H1 (cell line): Measurements from ENCODE around the gene SPTBN4. TPM values are rescaled to one million over a fixed set of nuclear protein-coding genes. Genes with fewer than 3 reads are reported as not detected.

ENCODE experiments used
- CTCF ChIA-PET: fragments of 300-600 bp; sonication (Branson Sonifier 250); formaldehyde crosslinking; loops from one replicate; lab custom pipeline; 2021; ENCODE audit not compliant: partially characterized antibody; lab: Charles Lee
- POLR2A ChIA-PET: fragments of 300-600 bp; sonication (Branson Sonifier 250); formaldehyde crosslinking; loops from one replicate; lab custom pipeline; 2021; ENCODE audit warnings: inconsistent platforms; ENCODE audit not compliant: partially characterized antibody; lab: Charles Lee
- DNase-seq, 2 experiments: peaks; one replicate each; pipeline versions ENCODE4 v3.0.0 to v3.0.0-alpha.2; 2010 to 2022; ENCODE audit warnings: low spot score in 2 of 2, low read depth in 1 of 2, mixed read lengths in 1 of 2
- FAIRE-seq: peaks from 2 replicates; lab custom pipeline; 2011; peaks lifted over from hg19 to GRCh38; lab: Jason Lieb, UNC
- H2AFZ ChIP-seq: 2 replicates; pipeline ENCODE4 v1.8.1; 2012; ENCODE audit warnings: low read length, inconsistent platforms
- H2AK5ac ChIP-seq: 2 replicates; pipeline ENCODE4 v1.6.1; 2013; ENCODE audit warnings: low read depth, low read length
- H2BK120ac ChIP-seq: replicated peaks from 2 replicates; pipeline ENCODE3; 2013; ENCODE audit warnings: low read depth, low read length, inconsistent platforms
- H2BK12ac ChIP-seq: 2 replicates; pipeline ENCODE4 v1.6.1; 2013; ENCODE audit warnings: low read depth, low read length
- H2BK15ac ChIP-seq: 2 replicates; pipeline ENCODE4 v1.6.1; 2013; ENCODE audit warnings: low read length
- H2BK20ac ChIP-seq: 2 replicates; pipeline ENCODE4 v1.6.1; 2013; ENCODE audit warnings: low read length
- H2BK5ac ChIP-seq: 2 replicates; pipeline ENCODE4 v1.6.1; 2013; ENCODE audit warnings: low read depth, low read length
- H3K14ac ChIP-seq: 2 replicates; pipeline ENCODE4 v1.6.1; 2013; ENCODE audit warnings: inconsistent platforms; ENCODE audit not compliant: insufficient read length
- H3K18ac ChIP-seq: 2 replicates; pipeline ENCODE4 v1.6.1; 2013; ENCODE audit warnings: low read length; ENCODE audit errors: extremely low read depth
- H3K23ac ChIP-seq: 2 replicates; pipeline ENCODE4 v1.6.1; 2013; ENCODE audit warnings: inconsistent platforms; ENCODE audit not compliant: insufficient read length
- H3K23me2 ChIP-seq: 2 replicates; pipeline ENCODE4 v1.6.1; 2013; ENCODE audit warnings: low read depth, low read length
- H3K27ac ChIP-seq: 2 replicates; pipeline ENCODE4 v1.6.1; 2011; ENCODE audit warnings: low read depth, low read length, inconsistent platforms
- H3K27me3 ChIP-seq, 4 experiments: replicated peaks in 1 of 4; 1 replicate in 1 of 4; 2 replicates in 3 of 4; pipeline versions ENCODE4 v1.6.1 to v1.8.1; 2011 to 2013; ENCODE audit warnings: low read length in 3 of 4, mild to moderate bottlenecking in 3 of 4, inconsistent platforms in 2 of 4, mixed read lengths in 2 of 4, moderate library complexity in 1 of 4; ENCODE audit not compliant: control insufficient read depth in 3 of 4, insufficient read depth in 3 of 4; ENCODE audit errors: extremely low read depth in 1 of 4
- H3K36me3 ChIP-seq, 4 experiments: 2 replicates each; pipeline versions ENCODE4 v1.6.1 to v1.8.1; 2011 to 2013; ENCODE audit warnings: mild to moderate bottlenecking in 4 of 4, low read length in 3 of 4, moderate library complexity in 2 of 4, control low read depth in 1 of 4, inconsistent platforms in 1 of 4; ENCODE audit not compliant: insufficient read depth in 4 of 4, control insufficient read depth in 2 of 4
- H3K4ac ChIP-seq: replicated peaks from 2 replicates; pipeline ENCODE3; 2013; ENCODE audit warnings: low read length, low read depth, mixed read lengths, inconsistent platforms; ENCODE audit not compliant: insufficient read length
- H3K4me1 ChIP-seq, 4 experiments: replicated peaks in 1 of 4; 1 replicate in 1 of 4; 2 replicates in 3 of 4; pipeline versions ENCODE4 v1.6.1 to v1.8.1; 2011 to 2013; ENCODE audit warnings: low read length in 3 of 4, inconsistent platforms in 2 of 4, mixed read lengths in 1 of 4; ENCODE audit not compliant: insufficient read depth in 4 of 4, control insufficient read depth in 3 of 4
- H3K4me2 ChIP-seq, 2 experiments: 2 replicates each; pipeline versions ENCODE4 v1.6.1 to v1.8.1; 2011 to 2013; ENCODE audit warnings: low read depth in 2 of 2, low read length in 2 of 2, control low read depth in 1 of 2, inconsistent platforms in 1 of 2, mild to moderate bottlenecking in 1 of 2; ENCODE audit not compliant: insufficient read depth in 1 of 2
- H3K4me3 ChIP-seq, 4 experiments: fragments of 200-600, 300-600 bp in 1 of 4; sonication (generic), shearing (Covaris generic), sonication (Bioruptor Twin) in 1 of 4; 2 replicates each; pipeline versions ENCODE4 v1.5.1 to v1.8.1; 2011 to 2016; ENCODE audit warnings: low read length in 4 of 4, low read depth in 3 of 4, control low read depth in 2 of 4, inconsistent platforms in 2 of 4, mild to moderate bottlenecking in 2 of 4, mixed read lengths in 1 of 4, moderate library complexity in 1 of 4; ENCODE audit not compliant: insufficient read depth in 2 of 4; ENCODE audit errors: extremely low read depth in 1 of 4
- H3K56ac ChIP-seq: replicated peaks from 2 replicates; pipeline ENCODE3; 2013; ENCODE audit warnings: low read depth, mild to moderate bottlenecking, mixed read lengths, low read length, inconsistent platforms; ENCODE audit not compliant: insufficient read length
- H3K79me1 ChIP-seq: 2 replicates; pipeline ENCODE4 v1.6.1; 2013; ENCODE audit warnings: low read depth, low read length, control low read depth
- H3K79me2 ChIP-seq, 2 experiments: 2 replicates each; pipeline versions ENCODE4 v1.6.1 to v1.8.1; 2012 to 2013; ENCODE audit warnings: low read length in 2 of 2, mild to moderate bottlenecking in 2 of 2, inconsistent platforms in 1 of 2; ENCODE audit not compliant: insufficient read depth in 2 of 2, control insufficient read depth in 1 of 2
- H3K9ac ChIP-seq, 4 experiments: replicated peaks in 1 of 4; 1 replicate in 1 of 4; 2 replicates in 3 of 4; pipeline versions ENCODE4 v1.6.1 to v1.8.1; 2011 to 2013; ENCODE audit warnings: low read depth in 3 of 4, low read length in 3 of 4, control low read depth in 2 of 4, mild to moderate bottlenecking in 2 of 4, moderate library complexity in 2 of 4, inconsistent platforms in 1 of 4; ENCODE audit errors: extremely low read depth in 1 of 4
- H3K9me3 ChIP-seq, 2 experiments: 2 replicates each; pipeline versions ENCODE4 v1.6.1 to v1.8.1; 2012 to 2013; ENCODE audit warnings: mild to moderate bottlenecking in 2 of 2, moderate library complexity in 2 of 2, control low read depth in 1 of 2, inconsistent platforms in 1 of 2, low read depth in 1 of 2, low read length in 1 of 2, mixed read lengths in 1 of 2; ENCODE audit not compliant: insufficient read depth in 2 of 2
- H4K20me1 ChIP-seq, 2 experiments: replicated peaks in 1 of 2; 2 replicates each; pipeline versions ENCODE3 to v1.8.1; 2011 to 2013; ENCODE audit warnings: inconsistent platforms in 2 of 2, low read length in 2 of 2, mild to moderate bottlenecking in 1 of 2; ENCODE audit not compliant: insufficient read depth in 2 of 2, control insufficient read depth in 1 of 2
- H4K5ac ChIP-seq: 2 replicates; pipeline ENCODE4 v1.6.1; 2013; ENCODE audit warnings: low read length, low read depth, mixed read lengths, inconsistent platforms; ENCODE audit not compliant: insufficient read length
- H4K8ac ChIP-seq: 2 replicates; pipeline ENCODE4 v1.8.0; 2013; ENCODE audit warnings: mild to moderate bottlenecking, moderate library complexity, low read length, inconsistent platforms; ENCODE audit not compliant: insufficient read depth; ENCODE audit errors: extremely low read depth
- H4K91ac ChIP-seq: replicated peaks from 2 replicates; pipeline ENCODE3; 2013; ENCODE audit warnings: low read length, mixed read lengths, inconsistent platforms; ENCODE audit not compliant: insufficient read length
- BACH1 ChIP-seq: IDR thresholded peaks from 2 replicates; pipeline ENCODE4 v1.6.1; 2012; ENCODE audit warnings: low read length, improper control_type of control experiment
- BRCA1 ChIP-seq: IDR thresholded peaks from 2 replicates; pipeline ENCODE4 v1.6.1; 2012; ENCODE audit warnings: low read depth, low read length, improper control_type of control experiment
- CHD1 ChIP-seq: IDR thresholded peaks from 2 replicates; pipeline ENCODE4 v1.6.1; 2012; ENCODE audit warnings: low read depth, low read length, improper control_type of control experiment
- CREB1 ChIP-seq: IDR thresholded peaks from 2 replicates; pipeline ENCODE4 v1.6.1; 2012; ENCODE audit warnings: inconsistent platforms
- EGR1 ChIP-seq: IDR thresholded peaks from 2 replicates; pipeline ENCODE4 v1.6.1; 2011; ENCODE audit warnings: low read depth, low read length, borderline replicate concordance
- EZH2 ChIP-seq: fragments of 200-600 bp; sonication (generic); IDR thresholded peaks from 2 replicates; pipeline ENCODE4 v1.7.1; 2012; ENCODE audit warnings: low read depth, mild to moderate bottlenecking, moderate library complexity, low read length, inconsistent platforms; ENCODE audit not compliant: severe bottlenecking
- FOSL1 ChIP-seq: IDR thresholded peaks from 2 replicates; pipeline ENCODE4 v1.6.1; 2011; ENCODE audit warnings: mild to moderate bottlenecking, low read depth, low read length, moderate library complexity; ENCODE audit not compliant: insufficient read depth
- GABPA ChIP-seq: IDR thresholded peaks from 2 replicates; pipeline ENCODE4 v1.6.1; 2011; ENCODE audit warnings: mild to moderate bottlenecking, low read length, moderate library complexity, borderline replicate concordance; ENCODE audit not compliant: insufficient read depth
- GTF2F1 ChIP-seq: IDR thresholded peaks from 2 replicates; pipeline ENCODE4 v1.6.1; 2012; ENCODE audit warnings: low read depth, low read length, improper control_type of control experiment, borderline replicate concordance
- NRF1 ChIP-seq: IDR thresholded peaks from 2 replicates; pipeline ENCODE4 v1.6.1; 2011; ENCODE audit warnings: mild to moderate bottlenecking, low read depth, low read length, improper control_type of control experiment
- POLR2AphosphoS5 ChIP-seq: IDR thresholded peaks from 2 replicates; pipeline ENCODE4 v1.6.1; 2011; ENCODE audit warnings: low read depth, low read length
- SIN3A ChIP-seq, 2 experiments: IDR thresholded peaks in 1 of 2; conservative IDR thresholded peaks in 1 of 2; 2 replicates each; pipeline ENCODE4 v1.6.1; 2011 to 2012; ENCODE audit warnings: low read length in 2 of 2, improper control_type of control experiment in 1 of 2, low read depth in 1 of 2, mild to moderate bottlenecking in 1 of 2
- SIRT6 ChIP-seq: IDR thresholded peaks from one replicate; pipeline ENCODE4 v1.7.1; 2012; ENCODE audit warnings: low read length, inconsistent platforms
- SP4 ChIP-seq: IDR thresholded peaks from 2 replicates; pipeline ENCODE4 v1.6.1; 2012; ENCODE audit warnings: low read length, inconsistent platforms
- ZNF274 ChIP-seq: IDR thresholded peaks from 2 replicates; pipeline ENCODE4 v1.7.0; 2012; ENCODE audit warnings: low read length, borderline replicate concordance; ENCODE audit errors: extremely low read depth
- WGBS, 2 experiments: shearing (Covaris generic) in 1 of 2; methylation state at CpG; one replicate each; pipeline versions ENCODE4 v1.1.6 to v1.1.7; 2013 to 2015; ENCODE audit warnings: low lambda C conversion rate in 2 of 2, mixed read lengths in 2 of 2, inconsistent platforms in 1 of 2, low coverage in 1 of 2, missing lambda C conversion rate in 1 of 2; ENCODE audit not compliant: insufficient replicate concordance in 2 of 2, insufficient coverage in 1 of 2, insufficient read length in 1 of 2; ENCODE audit errors: extremely low coverage in 1 of 2, missing lambda C conversion rate in 1 of 2; 5-methylcytosine and 5-hydroxymethylcytosine counted together
- polyA plus RNA-seq, 7 experiments: library from polyadenylated mRNA; depleted of rRNA in 3 of 7; stranded (reverse) in 5 of 7; unstranded in 2 of 7; fragments of >200 nt in 5 of 7; fragments of 200-250 nt in 2 of 7; gene quantifications; 1 replicate in 5 of 7; 2 replicates in 1 of 7; 4 replicates in 1 of 7; pipeline versions ENCODE4 v1.2.1 to v1.2.3, GENCODE V29; 2011 to 2013; ENCODE audit warnings: missing spikeins in 2 of 7, mixed read lengths in 2 of 7
- total RNA-seq: library from RNA; stranded (reverse); fragmentation: NEBNext Ultra II Directional; extraction: Animal tissue kit (Norgen Biotek cat#: 25700); gene quantifications from 2 replicates; pipeline ENCODE4 v1.2.1, GENCODE V29; 2021

SPTBN4 gene
- total and polyA plus RNA-seq, 2 of the 8 experiments (the other 6 are each of a cell fraction or from before 2014, with no cell fraction given): 1.9 to 3.0 TPM

DNA sequence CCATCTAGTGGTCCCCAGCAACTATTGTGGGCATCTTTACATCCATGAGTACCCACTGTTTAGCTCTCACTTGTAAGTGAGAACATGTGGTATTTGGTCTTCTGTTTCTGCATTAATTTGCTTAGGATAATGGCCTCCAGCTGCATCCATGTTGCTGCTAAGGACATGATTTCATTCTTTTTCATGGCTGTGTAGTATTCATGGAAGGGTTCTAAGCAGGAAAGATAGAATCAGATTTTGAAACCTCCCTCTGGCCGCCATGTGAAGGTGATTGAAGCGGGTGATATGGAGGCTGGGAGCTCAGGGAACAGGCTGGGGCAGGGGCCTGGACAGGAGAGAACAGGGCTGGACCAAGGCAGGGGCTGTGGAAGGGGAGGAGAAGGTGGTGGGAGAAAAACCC is 154.5 kb downstream of the SPTBN4 start:
- Histone ChIP-seq H3K23ac (no peak overlapping the region), H3K4me1 (peaks cover 0 to 18% (median 8%) of the 10 kb centered on the region in 4 experiments; a peak in 6 of 7 replicates), H4K20me1 (peaks cover 2 to 3% of the 10 kb centered on the region in 2 experiments), H2AK5ac (no peak overlapping the region), H3K56ac (no peak overlapping the region), H2BK120ac (no peak overlapping the region), H3K79me1 (no peaks in the 10 kb centered on the region), H2BK5ac (no peak overlapping the region), H3K4ac (no peak overlapping the region), H3K9ac (no peak overlapping the region), H4K91ac (no peak overlapping the region), H4K8ac (no peak overlapping the region), H3K23me2 (peaks cover 2% of the 10 kb centered on the region; the same call in 1 of the 2 replicates), H3K4me2 (no peak overlapping the region), H3K18ac (no peak overlapping the region), H3K79me2 (no peaks in the 10 kb centered on the region), H3K27ac (no peak overlapping the region), H3K4me3 (no peak overlapping the region), H2AFZ (no peak overlapping the region), H3K27me3 (no peaks in the 10 kb centered on the region; a peak in 1 of 7 replicates), H3K36me3 (peaks cover 5 to 34% (median 15%) of the 10 kb centered on the region in 4 experiments), H2BK15ac (no peak overlapping the region), H2BK20ac (no peak overlapping the region), H3K14ac (no peak overlapping the region), H3K9me3 (no peaks in the 10 kb centered on the region), H2BK12ac (no peak overlapping the region), H4K5ac (no peak overlapping the region)
- POLR2A ChIA-PET: interaction anchor here (0.6 to 1.7 kb wide), 3 partner anchors 11 to 34 kb away, joined by 4 to 5 read pairs (median 5); no protein-coding TSS in a partner anchor
- CTCF ChIA-PET: interaction anchor here (0.9 to 3.2 kb wide), 4 partner anchors 13 to 42 kb away, joined by 3 to 29 read pairs (median 7); no protein-coding TSS in a partner anchor
- TF ChIP-seq SIN3A (conservative IDR thresholded peaks at IDR 0.05 in 1 of 2, IDR thresholded peaks at IDR 0.05 in 1 of 2; ENCODE audit: low read depth in 1 of 2, low read length in 2 of 2): no peak
- TF ChIP-seq POLR2AphosphoS5: no peak
- TF ChIP-seq SIRT6: no peak
- no peak for TF ChIP-seq ZNF274
- TF ChIP-seq BACH1: no peak
- no peak for TF ChIP-seq CHD1
- no peak for TF ChIP-seq SP4
- no peak for TF ChIP-seq NRF1
- TF ChIP-seq CREB1: no peak
- TF ChIP-seq FOSL1: no peak
- no peak for TF ChIP-seq EZH2
- no peak for TF ChIP-seq EGR1
- no peak for TF ChIP-seq BRCA1
- TF ChIP-seq GTF2F1: no peak
- no peak for TF ChIP-seq GABPA
- FAIRE-seq (no peak), DNase-seq (no peak)
- 100% methylated on average over 2 of the region's 2 CpGs; no CpG with 5 or more reads in 1 of the 2 experiments for WGBS, 2 experiments
